ENCODE data around the gene C1orf35. TPM values are rescaled to one million over a fixed set of nuclear protein-coding genes. Genes with fewer than 3 reads are reported as not detected.

Gene C1orf35
- total and polyA plus RNA-seq, 2 of the 4 experiments (the other 2 are of a cell fraction): 4.3 to 13.0 TPM

GRCh38 chr1:228123505-228123904 is 20.4 kb upstream of the C1orf35 start:
- DNase-seq (no peak), ATAC-seq (ENCODE audit: low read depth) (no peak)
- no peaks in the 10 kb centered on the region for H3K79me1 ChIP-seq (ENCODE audit: low read depth in 1 of 2, low read length in 2 of 2)
- H3K4me2 ChIP-seq (ENCODE audit: low read depth, low read length): no peak overlapping the region
- H3K4ac ChIP-seq (ENCODE audit: low read depth, low read length): no peak overlapping the region
- H2BK120ac ChIP-seq (ENCODE audit: low read depth, low read length): no peak overlapping the region
- H3K27ac ChIP-seq (ENCODE audit: insufficient read depth, low read length): no peak overlapping the region
- H3K9ac ChIP-seq (ENCODE audit: low read depth, low read length): no peak overlapping the region
- H2AFZ ChIP-seq (replicated peaks; ENCODE audit: low read length, poor library complexity): no peak overlapping the region
- H3K14ac ChIP-seq (replicated peaks; ENCODE audit: low read depth, low read length): no peak overlapping the region
- H3K9me3 ChIP-seq (ENCODE audit: control insufficient read depth, insufficient read depth, low read length): no peaks in the 10 kb centered on the region
- no peak overlapping the region for H4K91ac ChIP-seq (ENCODE audit: insufficient read depth, low read depth, low read length)
- no peak overlapping the region for H3K23ac ChIP-seq (ENCODE audit: low read depth, low read length)
- in situ Hi-C loops (cut with MboI; ENCODE audit: low sequenced_read_pairs): no loop called here
- dilution Hi-C loops (cut with HindIII; ENCODE audit: low sequenced_read_pairs, unreplicated experiment): no loop called here
- peaks cover 20% of the 10 kb centered on the region for H3K27me3 ChIP-seq (ENCODE audit: control insufficient read depth, insufficient read depth, low read length)
- H3K9me1 ChIP-seq (ENCODE audit: insufficient read depth, low read length): no peaks in the 10 kb centered on the region
- ChIA-PET CTCF (no interaction called here), POLR2A (ENCODE audit: unreplicated experiment) (interaction anchor here (0.6 kb wide), 1 partner anchor 332 kb away, joined by 3 read pairs; no protein-coding TSS in a partner anchor)
- no peak overlapping the region for H3K56ac ChIP-seq (ENCODE audit: extremely low read depth, insufficient read depth, low read length)
- H4K5ac ChIP-seq (ENCODE audit: low read depth, low read length): no peak overlapping the region
- H3K4me3 ChIP-seq (ENCODE audit: insufficient read depth, low read depth, low read length): no peak overlapping the region
- TF ChIP-seq RFX5 (IDR thresholded peaks at IDR 0.05; ENCODE audit: low read depth, low read length) (no peak), POLR2A (IDR thresholded peaks at IDR 0.05; ENCODE audit: low read depth, low read length) (no peak), BHLHE40 (IDR thresholded peaks at IDR 0.05; ENCODE audit: low read depth, low read length) (no peak), RAD21 (IDR thresholded peaks at IDR 0.05; ENCODE audit: low read length) (no peak), NFE2L2 (IDR thresholded peaks at IDR 0.05; ENCODE audit: low read depth, low read length) (no peak), RCOR1 (IDR thresholded peaks at IDR 0.05; ENCODE audit: insufficient replicate concordance, low read length) (no peak), SMC3 (IDR thresholded peaks at IDR 0.05; ENCODE audit: low read depth, low read length) (no peak), MXI1 (IDR thresholded peaks at IDR 0.05; ENCODE audit: borderline replicate concordance, low read depth, low read length) (no peak), MAFK (IDR thresholded peaks at IDR 0.05; ENCODE audit: low read depth, low read length) (no peak), MAZ (IDR thresholded peaks at IDR 0.05; ENCODE audit: borderline replicate concordance, low read depth, low read length) (no peak), CTCF (conservative IDR thresholded peaks at IDR 0.05; ENCODE audit: low read depth, low read length) (no peak), CHD1 (IDR thresholded peaks at IDR 0.05; ENCODE audit: low read depth, low read length) (no peak), FOS (IDR thresholded peaks at IDR 0.05; ENCODE audit: low read depth, low read length) (no peak)
- TF ChIP-seq, protein P1, sequence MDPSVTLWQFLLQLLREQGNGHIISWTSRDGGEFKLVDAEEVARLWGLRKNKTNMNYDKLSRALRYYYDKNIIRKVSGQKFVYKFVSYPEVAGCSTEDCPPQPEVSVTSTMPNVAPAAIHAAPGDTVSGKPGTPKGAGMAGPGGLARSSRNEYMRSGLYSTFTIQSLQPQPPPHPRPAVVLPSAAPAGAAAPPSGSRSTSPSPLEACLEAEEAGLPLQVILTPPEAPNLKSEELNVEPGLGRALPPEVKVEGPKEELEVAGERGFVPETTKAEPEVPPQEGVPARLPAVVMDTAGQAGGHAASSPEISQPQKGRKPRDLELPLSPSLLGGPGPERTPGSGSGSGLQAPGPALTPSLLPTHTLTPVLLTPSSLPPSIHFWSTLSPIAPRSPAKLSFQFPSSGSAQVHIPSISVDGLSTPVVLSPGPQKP (IDR thresholded peaks at IDR 0.05; ENCODE audit: borderline replicate concordance, low read depth, low read length): no peak
- TF ChIP-seq, protein P2, sequence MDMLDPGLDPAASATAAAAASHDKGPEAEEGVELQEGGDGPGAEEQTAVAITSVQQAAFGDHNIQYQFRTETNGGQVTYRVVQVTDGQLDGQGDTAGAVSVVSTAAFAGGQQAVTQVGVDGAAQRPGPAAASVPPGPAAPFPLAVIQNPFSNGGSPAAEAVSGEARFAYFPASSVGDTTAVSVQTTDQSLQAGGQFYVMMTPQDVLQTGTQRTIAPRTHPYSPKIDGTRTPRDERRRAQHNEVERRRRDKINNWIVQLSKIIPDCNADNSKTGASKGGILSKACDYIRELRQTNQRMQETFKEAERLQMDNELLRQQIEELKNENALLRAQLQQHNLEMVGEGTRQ (IDR thresholded peaks at IDR 0.05; ENCODE audit: low read depth, low read length): no peak
- no peak overlapping the region for H3K18ac ChIP-seq (ENCODE audit: low read depth, low read length)
- no peak overlapping the region for H2BK5ac ChIP-seq (ENCODE audit: low read depth, low read length, poor library complexity, severe bottlenecking)
- no TSS peak for BruUV-seq (replicated peaks)
- no peak overlapping the region for H2AK9ac ChIP-seq (replicated peaks; ENCODE audit: low read depth, low read length, poor library complexity)
- no peaks in the 10 kb centered on the region for H4K20me1 ChIP-seq (ENCODE audit: insufficient read depth, low read length)
- 33% methylated on average over 1 of the region's 2 CpGs; no CpG with 5 or more reads in 1 of the 2 experiments for WGBS, 2 experiments (ENCODE audit: extremely low coverage in 2 of 2, insufficient read length in 1 of 2)
- peaks cover 2% of the 10 kb centered on the region; the same call in 1 of the 2 replicates for H3K4me1 ChIP-seq (ENCODE audit: control insufficient read depth, insufficient read depth, low read length)
- H2BK20ac ChIP-seq (ENCODE audit: low read depth, low read length): no peak overlapping the region
- no peak overlapping the region for H4K8ac ChIP-seq (ENCODE audit: low read depth in 2 of 2, low read length in 2 of 2)
- H2AK5ac ChIP-seq (ENCODE audit: low read depth, low read length): no peak overlapping the region
- H2BK15ac ChIP-seq (ENCODE audit: low read depth, low read length): no peak overlapping the region
- intact Hi-C loops (cut with micrococcal nuclease): no loop called here
- H3K36me3 ChIP-seq (ENCODE audit: control insufficient read depth, insufficient read depth, low read length): no peaks in the 10 kb centered on the region

All from IMR-90 (cell line).